WTC11 (cell line): ENCODE data around the gene C11orf97. TPM values are rescaled to one million over a fixed set of nuclear protein-coding genes. Genes with fewer than 3 reads are reported as not detected.

Source experiments
- ATAC-seq: fragments of 200-7000 bp; cut with Tn5 transposase; 2 replicates; pipeline ENCODE4 v1.10.0; 2021; ENCODE audit warnings: mild to moderate bottlenecking, moderate library complexity
- CTCF ChIA-PET: fragments of 300-600 bp; sonication (Branson Sonifier 250); formaldehyde crosslinking; loops from one replicate; lab custom pipeline; 2021; ENCODE audit warnings: antibody characterized with exemption; lab: Charles Lee
- POLR2A ChIA-PET: fragments of 350-600 bp; sonication (Branson Sonifier 250); formaldehyde crosslinking; loops from one replicate; lab custom pipeline; 2021; ENCODE audit warnings: antibody characterized with exemption; lab: Charles Lee
- DNase-seq: peaks from one replicate; pipeline ENCODE4 v3.0.0; 2021; ENCODE audit warnings: low spot score
- H3K27ac Mint-ChIP-seq: 2 replicates; pipeline ENCODE4 v1.8.0; 2021; ENCODE audit warnings: mixed read lengths
- H3K27me3 Mint-ChIP-seq: 2 replicates; pipeline ENCODE4 v1.8.0; 2021; ENCODE audit warnings: low read depth, mild to moderate bottlenecking, moderate library complexity, mixed read lengths
- H3K36me3 Mint-ChIP-seq: 2 replicates; pipeline ENCODE4 v1.8.0; 2021; ENCODE audit warnings: mixed read lengths
- H3K4me1 Mint-ChIP-seq: 2 replicates; pipeline ENCODE4 v1.8.0; 2022; ENCODE audit warnings: mixed read lengths
- H3K4me3 Mint-ChIP-seq: 2 replicates; pipeline ENCODE4 v1.8.0; 2021; ENCODE audit warnings: mild to moderate bottlenecking, moderate library complexity, mixed read lengths
- H3K9me3 Mint-ChIP-seq: 2 replicates; pipeline ENCODE4 v1.8.0; 2021; ENCODE audit warnings: mixed read lengths
- ATF1 ChIP-seq: sonication (generic); formaldehyde crosslinking; IDR thresholded peaks from 2 replicates; pipeline ENCODE4 v1.8.1; 2023; ENCODE audit warnings: mild to moderate bottlenecking, moderate library complexity, missing genetic modification reagents
- EMX1 ChIP-seq: fragments of 250-450 bp; sonication (Bioruptor Pico); IDR thresholded peaks from 2 replicates; pipeline ENCODE4 v1.8.0; 2021; ENCODE audit warnings: mild to moderate bottlenecking
- FOXK1 ChIP-seq: sonication (generic); formaldehyde crosslinking; IDR thresholded peaks from 2 replicates; pipeline ENCODE4 v1.8.0; 2022; ENCODE audit warnings: mild to moderate bottlenecking, moderate library complexity, missing genetic modification reagents
- FOXP1 ChIP-seq: sonication (generic); formaldehyde crosslinking; IDR thresholded peaks from 2 replicates; pipeline ENCODE4 v1.8.0; 2022; ENCODE audit warnings: missing genetic modification reagents, mild to moderate bottlenecking, moderate library complexity, borderline replicate concordance
- GRHL2 ChIP-seq: fragments of 250-450 bp; sonication (Bioruptor Pico); IDR thresholded peaks from 2 replicates; pipeline ENCODE4 v1.8.0; 2022; ENCODE audit warnings: mild to moderate bottlenecking, moderate library complexity; ENCODE audit not compliant: insufficient replicate concordance, severe bottlenecking
- HMGA2 ChIP-seq: fragments of 250-450 bp; sonication (Bioruptor Pico); IDR thresholded peaks from 2 replicates; pipeline ENCODE4 v1.4.0; 2021; ENCODE audit warnings: mild to moderate bottlenecking, moderate library complexity
- IRF2 ChIP-seq: sonication (generic); formaldehyde crosslinking; IDR thresholded peaks from 2 replicates; pipeline ENCODE4 v1.8.0; 2022; ENCODE audit warnings: low read depth, missing genetic modification reagents, borderline replicate concordance
- MXD4 ChIP-seq: fragments of 250-450 bp; sonication (Bioruptor Pico); IDR thresholded peaks from 2 replicates; pipeline ENCODE4 v1.8.0; 2021; ENCODE audit warnings: mild to moderate bottlenecking, moderate library complexity, borderline replicate concordance
- NR1H2 ChIP-seq: sonication (generic); formaldehyde crosslinking; IDR thresholded peaks from 2 replicates; pipeline ENCODE4 v1.9.0; 2021; ENCODE audit warnings: mild to moderate bottlenecking, moderate library complexity, missing genetic modification reagents
- SMAD4 ChIP-seq: sonication (generic); formaldehyde crosslinking; IDR thresholded peaks from 2 replicates; pipeline ENCODE4 v1.8.0; 2022; ENCODE audit warnings: mild to moderate bottlenecking, missing genetic modification reagents
- SP1 ChIP-seq: sonication (generic); formaldehyde crosslinking; conservative IDR thresholded peaks from 2 replicates; pipeline ENCODE4 v1.8.1; 2022; ENCODE audit warnings: missing genetic modification reagents
- TEAD1 ChIP-seq: sonication (generic); formaldehyde crosslinking; IDR thresholded peaks from 2 replicates; pipeline ENCODE4 v1.8.0; 2022; ENCODE audit warnings: mild to moderate bottlenecking, missing genetic modification reagents
- ZNF138 ChIP-seq: sonication (generic); formaldehyde crosslinking; conservative IDR thresholded peaks from 2 replicates; pipeline ENCODE4 v1.8.1; 2022; ENCODE audit warnings: mild to moderate bottlenecking, moderate library complexity, missing genetic modification reagents
- total RNA-seq: library from RNA; stranded (reverse); gene quantifications from 3 replicates; pipeline ENCODE4 v1.2.3, GENCODE V29; 2021
- TF ChIP-seq, protein P1 (sequence below): sonication (generic); formaldehyde crosslinking; IDR thresholded peaks from 2 replicates; pipeline ENCODE4 v1.8.0; 2022; ENCODE audit warnings: mild to moderate bottlenecking, missing genetic modification reagents
- TF ChIP-seq, protein P2 (sequence below): sonication (generic); formaldehyde crosslinking; IDR thresholded peaks from 2 replicates; pipeline ENCODE4 v1.8.1; 2022; ENCODE audit warnings: missing genetic modification reagents, borderline replicate concordance
- TF ChIP-seq, protein P3 (sequence below): sonication (generic); formaldehyde crosslinking; IDR thresholded peaks from 2 replicates; pipeline ENCODE4 v1.8.0; 2022; ENCODE audit warnings: mild to moderate bottlenecking, missing genetic modification reagents
- TF ChIP-seq, protein P4 (sequence below): sonication (generic); formaldehyde crosslinking; IDR thresholded peaks from 2 replicates; pipeline ENCODE4 v1.8.1; 2022; ENCODE audit warnings: mild to moderate bottlenecking, moderate library complexity, missing genetic modification reagents
- TF ChIP-seq, protein P5 (sequence below): fragments of 250-450 bp; sonication (Bioruptor Pico); IDR thresholded peaks from 2 replicates; pipeline ENCODE4 v1.9.0; 2021; ENCODE audit warnings: mild to moderate bottlenecking, borderline replicate concordance
- TF ChIP-seq, protein P6 (sequence below): sonication (generic); formaldehyde crosslinking; IDR thresholded peaks from 2 replicates; pipeline ENCODE4 v1.8.1; 2023; ENCODE audit warnings: mild to moderate bottlenecking, missing genetic modification reagents

Gene C11orf97
- total RNA-seq, 1 experiment from 2014 or later, result not detected

DNA sequence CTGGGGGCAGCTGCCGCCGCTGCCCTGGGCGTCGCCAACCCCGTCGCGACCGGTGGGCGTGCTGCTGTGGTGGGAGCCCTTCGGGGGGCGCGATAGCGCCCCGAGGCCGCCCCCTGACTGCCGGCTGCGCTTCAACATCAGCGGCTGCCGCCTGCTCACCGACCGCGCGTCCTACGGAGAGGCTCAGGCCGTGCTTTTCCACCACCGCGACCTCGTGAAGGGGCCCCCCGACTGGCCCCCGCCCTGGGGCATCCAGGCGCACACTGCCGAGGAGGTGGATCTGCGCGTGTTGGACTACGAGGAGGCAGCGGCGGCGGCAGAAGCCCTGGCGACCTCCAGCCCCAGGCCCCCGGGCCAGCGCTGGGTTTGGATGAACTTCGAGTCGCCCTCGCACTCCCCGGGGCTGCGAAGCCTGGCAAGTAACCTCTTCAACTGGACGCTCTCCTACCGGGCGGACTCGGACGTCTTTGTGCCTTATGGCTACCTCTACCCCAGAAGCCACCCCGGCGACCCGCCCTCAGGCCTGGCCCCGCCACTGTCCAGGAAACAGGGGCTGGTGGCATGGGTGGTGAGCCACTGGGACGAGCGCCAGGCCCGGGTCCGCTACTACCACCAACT, 32.5 kb downstream of the C11orf97 start (continued):
- 0 out of 2 replicates have a peak, but pooled peaks have one; percentile 9 for TF ChIP-seq TEAD1 (CRISPR knock-in tag)
- TF ChIP-seq GRHL2 (CRISPR knock-in tag), result no peak

DNA sequence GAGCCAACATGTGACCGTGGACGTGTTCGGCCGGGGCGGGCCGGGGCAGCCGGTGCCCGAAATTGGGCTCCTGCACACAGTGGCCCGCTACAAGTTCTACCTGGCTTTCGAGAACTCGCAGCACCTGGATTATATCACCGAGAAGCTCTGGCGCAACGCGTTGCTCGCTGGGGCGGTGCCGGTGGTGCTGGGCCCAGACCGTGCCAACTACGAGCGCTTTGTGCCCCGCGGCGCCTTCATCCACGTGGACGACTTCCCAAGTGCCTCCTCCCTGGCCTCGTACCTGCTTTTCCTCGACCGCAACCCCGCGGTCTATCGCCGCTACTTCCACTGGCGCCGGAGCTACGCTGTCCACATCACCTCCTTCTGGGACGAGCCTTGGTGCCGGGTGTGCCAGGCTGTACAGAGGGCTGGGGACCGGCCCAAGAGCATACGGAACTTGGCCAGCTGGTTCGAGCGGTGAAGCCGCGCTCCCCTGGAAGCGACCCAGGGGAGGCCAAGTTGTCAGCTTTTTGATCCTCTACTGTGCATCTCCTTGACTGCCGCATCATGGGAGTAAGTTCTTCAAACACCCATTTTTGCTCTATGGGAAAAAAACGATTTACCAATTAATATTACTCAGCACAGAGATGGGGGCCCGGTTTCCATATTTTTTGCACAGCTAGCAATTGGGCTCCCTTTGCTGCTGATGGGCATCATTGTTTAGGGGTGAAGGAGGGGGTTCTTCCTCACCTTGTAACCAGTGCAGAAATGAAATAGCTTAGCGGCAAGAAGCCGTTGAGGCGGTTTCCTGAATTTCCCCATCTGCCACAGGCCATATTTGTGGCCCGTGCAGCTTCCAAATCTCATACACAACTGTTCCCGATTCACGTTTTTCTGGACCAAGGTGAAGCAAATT, 33.3 kb downstream of the C11orf97 start:
- CTCF ChIA-PET, result no interaction called here
- no peaks in the 10 kb centered on the region for H3K9me3 Mint-ChIP-seq
- peaks cover 30% of the 10 kb centered on the region for H3K4me1 Mint-ChIP-seq
- H3K4me3 Mint-ChIP-seq, result peak overlapping the region; percentile 79
- H3K27ac Mint-ChIP-seq, result no peak overlapping the region
- peaks cover 44% of the 10 kb centered on the region for H3K27me3 Mint-ChIP-seq
- POLR2A ChIA-PET, result no interaction called here
- ATAC-seq, result no peak
- H3K36me3 Mint-ChIP-seq, result no peaks in the 10 kb centered on the region
- peak; percentile 22 for DNase-seq
- TF ChIP-seq, protein P1, sequence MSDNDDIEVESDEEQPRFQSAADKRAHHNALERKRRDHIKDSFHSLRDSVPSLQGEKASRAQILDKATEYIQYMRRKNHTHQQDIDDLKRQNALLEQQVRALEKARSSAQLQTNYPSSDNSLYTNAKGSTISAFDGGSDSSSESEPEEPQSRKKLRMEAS (CRISPR knock-in tag), result 0 out of 2 replicates have a peak, but pooled peaks have one; percentile 7
- no peak for TF ChIP-seq IRF2 (CRISPR knock-in tag)

DNA sequence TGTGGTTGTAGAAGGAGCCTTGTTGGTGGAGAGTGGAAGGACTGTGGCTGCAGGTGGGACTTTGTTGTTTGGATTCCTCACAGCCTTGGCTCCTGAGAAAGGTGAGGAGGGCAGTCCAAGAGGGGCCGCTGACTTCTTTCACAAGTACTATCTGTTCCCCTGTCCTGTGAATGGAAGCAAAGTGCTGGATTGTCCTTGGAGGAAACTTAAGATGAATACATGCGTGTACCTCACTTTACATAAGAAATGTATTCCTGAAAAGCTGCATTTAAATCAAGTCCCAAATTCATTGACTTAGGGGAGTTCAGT, 33.9 kb downstream of the C11orf97 start:
- ATAC-seq (no peak), DNase-seq (no peak)
- ChIA-PET CTCF (no interaction called here), POLR2A (no interaction called here)
- Mint-ChIP-seq H3K27ac (no peak overlapping the region), H3K4me3 (peak overlapping the region; percentile 79), H3K36me3 (no peaks in the 10 kb centered on the region), H3K27me3 (peaks cover 42% of the 10 kb centered on the region), H3K9me3 (no peaks in the 10 kb centered on the region), H3K4me1 (peaks cover 30% of the 10 kb centered on the region)
- TF ChIP-seq, protein P2, sequence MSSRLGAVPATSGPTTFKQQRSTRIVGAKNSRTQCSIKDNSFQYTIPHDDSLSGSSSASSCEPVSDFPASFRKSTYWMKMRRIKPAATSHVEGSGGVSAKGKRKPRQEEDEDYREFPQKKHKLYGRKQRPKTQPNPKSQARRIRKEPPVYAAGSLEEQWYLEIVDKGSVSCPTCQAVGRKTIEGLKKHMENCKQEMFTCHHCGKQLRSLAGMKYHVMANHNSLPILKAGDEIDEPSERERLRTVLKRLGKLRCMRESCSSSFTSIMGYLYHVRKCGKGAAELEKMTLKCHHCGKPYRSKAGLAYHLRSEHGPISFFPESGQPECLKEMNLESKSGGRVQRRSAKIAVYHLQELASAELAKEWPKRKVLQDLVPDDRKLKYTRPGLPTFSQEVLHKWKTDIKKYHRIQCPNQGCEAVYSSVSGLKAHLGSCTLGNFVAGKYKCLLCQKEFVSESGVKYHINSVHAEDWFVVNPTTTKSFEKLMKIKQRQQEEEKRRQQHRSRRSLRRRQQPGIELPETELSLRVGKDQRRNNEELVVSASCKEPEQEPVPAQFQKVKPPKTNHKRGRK (CRISPR knock-in tag), result no peak
- TF ChIP-seq HMGA2 (CRISPR knock-in tag) (no peak), SP1 (CRISPR knock-in tag) (no peak), ATF1 (no peak)

DNA sequence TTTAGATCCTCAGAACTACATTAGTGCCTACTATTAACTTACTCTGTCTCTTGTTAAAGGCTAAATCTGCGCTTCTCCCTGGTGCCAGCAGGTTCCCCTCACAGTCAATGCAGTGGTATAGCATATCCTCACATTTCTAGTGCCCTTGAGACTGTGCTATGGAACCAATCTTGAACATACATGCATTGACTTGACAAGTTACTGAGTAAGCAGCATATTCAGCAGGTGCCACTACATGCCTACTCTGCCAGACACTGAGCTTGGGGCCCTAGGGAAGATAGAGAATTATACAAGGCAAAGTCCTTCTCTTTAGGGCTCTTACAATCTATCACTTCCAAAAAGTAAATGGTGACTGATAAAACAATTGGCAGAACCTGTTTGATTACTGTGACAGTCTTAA, 34.6 kb downstream of the C11orf97 start:
- H3K27me3 Mint-ChIP-seq, result peaks cover 39% of the 10 kb centered on the region
- POLR2A ChIA-PET, result no interaction called here
- no peaks in the 10 kb centered on the region for H3K36me3 Mint-ChIP-seq
- H3K9me3 Mint-ChIP-seq, result no peaks in the 10 kb centered on the region
- peak overlapping the region; percentile 24 for H3K4me3 Mint-ChIP-seq
- ATAC-seq, result no peak
- no peak overlapping the region for H3K27ac Mint-ChIP-seq
- peaks cover 26% of the 10 kb centered on the region for H3K4me1 Mint-ChIP-seq
- CTCF ChIA-PET, result no interaction called here
- TF ChIP-seq FOXK1 (CRISPR knock-in tag), result no peak
- no peak for TF ChIP-seq EMX1 (CRISPR knock-in tag)
- TF ChIP-seq TEAD1 (CRISPR knock-in tag), result no peak
- TF ChIP-seq, protein P3, sequence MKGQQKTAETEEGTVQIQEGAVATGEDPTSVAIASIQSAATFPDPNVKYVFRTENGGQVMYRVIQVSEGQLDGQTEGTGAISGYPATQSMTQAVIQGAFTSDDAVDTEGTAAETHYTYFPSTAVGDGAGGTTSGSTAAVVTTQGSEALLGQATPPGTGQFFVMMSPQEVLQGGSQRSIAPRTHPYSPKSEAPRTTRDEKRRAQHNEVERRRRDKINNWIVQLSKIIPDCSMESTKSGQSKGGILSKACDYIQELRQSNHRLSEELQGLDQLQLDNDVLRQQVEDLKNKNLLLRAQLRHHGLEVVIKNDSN, result no peak
- TF ChIP-seq SMAD4 (CRISPR knock-in tag), result no peak
- TF ChIP-seq MXD4, result no peak
- TF ChIP-seq, protein P4, sequence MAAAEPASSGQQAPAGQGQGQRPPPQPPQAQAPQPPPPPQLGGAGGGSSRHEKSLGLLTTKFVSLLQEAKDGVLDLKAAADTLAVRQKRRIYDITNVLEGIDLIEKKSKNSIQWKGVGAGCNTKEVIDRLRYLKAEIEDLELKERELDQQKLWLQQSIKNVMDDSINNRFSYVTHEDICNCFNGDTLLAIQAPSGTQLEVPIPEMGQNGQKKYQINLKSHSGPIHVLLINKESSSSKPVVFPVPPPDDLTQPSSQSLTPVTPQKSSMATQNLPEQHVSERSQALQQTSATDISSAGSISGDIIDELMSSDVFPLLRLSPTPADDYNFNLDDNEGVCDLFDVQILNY (CRISPR knock-in tag), result no peak
- TF ChIP-seq, protein P5, sequence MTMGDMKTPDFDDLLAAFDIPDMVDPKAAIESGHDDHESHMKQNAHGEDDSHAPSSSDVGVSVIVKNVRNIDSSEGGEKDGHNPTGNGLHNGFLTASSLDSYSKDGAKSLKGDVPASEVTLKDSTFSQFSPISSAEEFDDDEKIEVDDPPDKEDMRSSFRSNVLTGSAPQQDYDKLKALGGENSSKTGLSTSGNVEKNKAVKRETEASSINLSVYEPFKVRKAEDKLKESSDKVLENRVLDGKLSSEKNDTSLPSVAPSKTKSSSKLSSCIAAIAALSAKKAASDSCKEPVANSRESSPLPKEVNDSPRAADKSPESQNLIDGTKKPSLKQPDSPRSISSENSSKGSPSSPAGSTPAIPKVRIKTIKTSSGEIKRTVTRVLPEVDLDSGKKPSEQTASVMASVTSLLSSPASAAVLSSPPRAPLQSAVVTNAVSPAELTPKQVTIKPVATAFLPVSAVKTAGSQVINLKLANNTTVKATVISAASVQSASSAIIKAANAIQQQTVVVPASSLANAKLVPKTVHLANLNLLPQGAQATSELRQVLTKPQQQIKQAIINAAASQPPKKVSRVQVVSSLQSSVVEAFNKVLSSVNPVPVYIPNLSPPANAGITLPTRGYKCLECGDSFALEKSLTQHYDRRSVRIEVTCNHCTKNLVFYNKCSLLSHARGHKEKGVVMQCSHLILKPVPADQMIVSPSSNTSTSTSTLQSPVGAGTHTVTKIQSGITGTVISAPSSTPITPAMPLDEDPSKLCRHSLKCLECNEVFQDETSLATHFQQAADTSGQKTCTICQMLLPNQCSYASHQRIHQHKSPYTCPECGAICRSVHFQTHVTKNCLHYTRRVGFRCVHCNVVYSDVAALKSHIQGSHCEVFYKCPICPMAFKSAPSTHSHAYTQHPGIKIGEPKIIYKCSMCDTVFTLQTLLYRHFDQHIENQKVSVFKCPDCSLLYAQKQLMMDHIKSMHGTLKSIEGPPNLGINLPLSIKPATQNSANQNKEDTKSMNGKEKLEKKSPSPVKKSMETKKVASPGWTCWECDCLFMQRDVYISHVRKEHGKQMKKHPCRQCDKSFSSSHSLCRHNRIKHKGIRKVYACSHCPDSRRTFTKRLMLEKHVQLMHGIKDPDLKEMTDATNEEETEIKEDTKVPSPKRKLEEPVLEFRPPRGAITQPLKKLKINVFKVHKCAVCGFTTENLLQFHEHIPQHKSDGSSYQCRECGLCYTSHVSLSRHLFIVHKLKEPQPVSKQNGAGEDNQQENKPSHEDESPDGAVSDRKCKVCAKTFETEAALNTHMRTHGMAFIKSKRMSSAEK (CRISPR knock-in tag), result no peak
- TF ChIP-seq FOXP1, result no peak
- TF ChIP-seq ZNF138 (CRISPR knock-in tag), result no peak
- TF ChIP-seq, protein P6, sequence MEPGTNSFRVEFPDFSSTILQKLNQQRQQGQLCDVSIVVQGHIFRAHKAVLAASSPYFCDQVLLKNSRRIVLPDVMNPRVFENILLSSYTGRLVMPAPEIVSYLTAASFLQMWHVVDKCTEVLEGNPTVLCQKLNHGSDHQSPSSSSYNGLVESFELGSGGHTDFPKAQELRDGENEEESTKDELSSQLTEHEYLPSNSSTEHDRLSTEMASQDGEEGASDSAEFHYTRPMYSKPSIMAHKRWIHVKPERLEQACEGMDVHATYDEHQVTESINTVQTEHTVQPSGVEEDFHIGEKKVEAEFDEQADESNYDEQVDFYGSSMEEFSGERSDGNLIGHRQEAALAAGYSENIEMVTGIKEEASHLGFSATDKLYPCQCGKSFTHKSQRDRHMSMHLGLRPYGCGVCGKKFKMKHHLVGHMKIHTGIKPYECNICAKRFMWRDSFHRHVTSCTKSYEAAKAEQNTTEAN (CRISPR knock-in tag), result no peak
- TF ChIP-seq NR1H2 (CRISPR knock-in tag), result no peak
- TF ChIP-seq, all 79 proteins: peak for 0
- no peak for DNase-seq
